Hepatic stellate cell (primary cell): Measurements from ENCODE around the gene MICAL1.

Source experiments
- DNase-seq: peaks from one replicate; pipeline ENCODE4 v3.0.0; 2011; ENCODE audit warnings: low spot score

Gene MICAL1

DNA sequence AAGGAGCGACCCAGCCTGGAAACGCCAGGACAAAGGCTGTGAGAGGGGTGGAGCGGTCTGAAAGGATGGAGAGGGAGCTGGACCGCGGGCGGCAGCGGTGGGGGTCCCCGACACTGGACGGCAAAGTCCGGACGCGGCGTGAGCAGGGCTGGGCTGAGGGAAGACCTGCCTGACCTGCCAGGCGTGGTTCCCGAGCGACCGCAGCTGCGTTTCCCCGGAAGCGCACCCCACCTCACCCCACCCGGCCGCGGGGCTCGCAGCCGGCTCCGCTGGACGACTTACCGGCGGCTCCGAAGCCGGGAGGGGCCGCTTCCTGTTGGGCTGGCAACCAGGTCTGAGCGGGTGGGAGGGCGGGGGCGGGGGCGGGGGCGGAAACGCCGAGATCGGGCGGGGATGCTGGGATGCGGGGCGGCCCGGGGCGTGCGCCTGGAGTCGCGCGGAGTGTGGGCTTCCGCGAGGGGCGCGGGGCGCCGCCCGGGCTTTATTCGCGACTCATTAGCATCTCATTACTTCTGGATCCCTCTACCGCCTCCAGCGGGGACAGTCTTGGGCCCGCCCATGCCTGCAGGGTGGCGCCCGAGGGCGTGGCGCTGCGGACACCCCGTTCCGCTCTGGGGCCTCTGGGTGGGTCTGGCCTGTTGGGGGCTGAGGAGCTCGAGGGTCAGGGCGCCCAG is at the start of gene MICAL1:
Gene MICAL1, minus strand, starts transcription at position 336 of the 674 bp plus-strand sequence. CDS start 1,576 bp downstream, outside the sequence.
- peak; percentile 80 for DNase-seq

- DNase-seq: no peak
Measured at GRCh38 chr6:109503327-109504224, 48.0 kb upstream of the MICAL1 start.

- DNase-seq: no peak
Measured at GRCh38 chr6:109498936-109499335, 43.4 kb upstream of the MICAL1 start.

- no peak for DNase-seq
Measured at GRCh38 chr6:109498052-109498451, 42.5 kb upstream of the MICAL1 start.

DNA sequence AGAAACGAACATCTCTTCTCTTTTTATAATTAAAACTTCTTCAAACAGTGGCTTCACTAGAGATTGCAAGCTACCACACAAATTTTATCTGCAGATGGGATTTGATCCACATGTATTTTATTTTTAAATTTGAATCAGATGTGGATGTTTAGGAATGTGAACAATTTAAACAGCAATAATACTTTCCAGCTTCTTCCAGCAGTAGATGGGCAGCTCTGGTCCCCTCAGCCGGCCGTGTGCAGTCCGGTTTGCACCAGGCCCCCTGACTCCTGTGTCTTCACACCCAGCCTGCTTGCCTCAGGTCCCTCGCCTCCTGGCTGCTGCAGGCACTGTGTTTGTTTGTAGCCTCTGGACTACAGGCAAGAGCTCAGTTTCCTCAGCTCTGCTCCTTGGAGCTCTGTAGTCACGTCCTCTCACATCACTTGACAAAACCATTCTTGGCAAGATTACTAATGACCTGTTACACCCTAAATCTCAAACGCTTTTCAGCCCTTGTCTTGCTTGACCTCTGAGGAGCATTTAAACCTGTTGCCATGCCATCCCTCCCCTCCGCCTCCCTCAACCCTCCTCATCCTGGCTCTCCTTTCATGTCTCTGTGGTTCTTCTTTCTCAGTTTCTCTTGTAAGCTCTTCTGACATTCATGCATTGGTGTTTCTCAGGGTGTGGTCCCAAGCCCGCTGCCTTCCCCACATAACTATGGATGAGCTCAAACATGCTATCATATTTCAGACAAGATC is 40.6 kb upstream of the MICAL1 start:
- no peak for DNase-seq

DNA sequence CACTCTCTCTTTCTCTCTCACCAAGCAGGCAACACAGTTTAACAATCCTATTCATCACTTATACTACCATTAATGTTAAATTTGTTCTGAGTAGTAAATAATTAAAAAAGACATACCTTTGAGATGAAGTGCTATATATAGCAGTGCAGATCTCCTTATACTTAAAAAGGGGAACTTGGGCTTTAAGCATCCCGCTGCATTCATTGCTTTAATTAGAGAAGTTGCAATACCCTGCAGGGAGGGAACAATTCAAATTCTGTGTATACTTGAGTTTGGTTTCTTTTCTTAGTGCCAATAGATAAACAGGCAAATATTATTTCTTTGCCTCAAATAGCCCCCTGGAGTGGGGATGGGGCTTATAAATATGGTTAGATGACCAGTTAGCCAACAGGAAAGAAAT is 38.3 kb upstream of the MICAL1 start:
- no peak for DNase-seq

GRCh38 chr6:109491207-109491938 is 35.8 kb upstream of the MICAL1 start:
- no peak for DNase-seq

DNA sequence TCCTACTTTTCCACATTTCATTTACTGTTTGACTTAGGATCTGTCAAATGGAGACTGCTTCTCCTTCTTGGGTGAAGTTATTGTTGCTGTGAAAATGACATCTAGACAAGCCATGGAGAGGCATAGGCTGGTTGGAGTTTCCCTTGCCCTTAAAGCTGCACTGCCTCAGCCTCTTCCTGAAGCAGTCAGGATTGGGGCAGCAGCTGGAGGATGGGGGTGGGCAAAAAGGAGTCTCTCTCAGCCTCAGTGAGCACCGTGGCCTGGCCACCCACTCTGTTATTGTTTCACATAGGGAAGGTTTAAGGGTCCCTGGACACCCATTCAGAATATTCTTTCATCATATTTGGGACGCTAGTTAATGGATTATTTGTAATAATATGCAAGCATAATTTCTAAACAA is 35.1 kb upstream of the MICAL1 start:
- no peak for DNase-seq

- DNase-seq: no peak
Measured at GRCh38 chr6:109488001-109488400, 32.4 kb upstream of the MICAL1 start.

GRCh38 chr6:109486068-109486467 is 30.5 kb upstream of the MICAL1 start:
- DNase-seq: no peak

- DNase-seq: no peak
Measured at GRCh38 chr6:109485266-109485935, 29.8 kb upstream of the MICAL1 start.

- DNase-seq: no peak
Measured at GRCh38 chr6:109484122-109484521, 28.6 kb upstream of the MICAL1 start.

DNA sequence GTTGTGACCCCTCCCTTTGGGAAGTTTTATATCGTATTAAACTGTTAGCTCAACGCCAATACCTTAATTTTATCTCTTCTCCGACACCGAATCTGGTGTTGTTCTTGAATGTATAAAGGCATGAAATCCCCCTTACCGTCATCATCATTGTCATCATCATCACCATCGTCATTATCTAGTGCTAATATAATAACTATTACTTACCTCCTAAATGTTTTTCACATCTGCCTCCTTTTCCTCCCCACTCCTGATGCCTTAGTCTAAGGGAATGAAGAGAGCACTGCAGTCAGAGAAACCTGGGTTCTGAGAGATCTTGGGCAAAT is 28.1 kb upstream of the MICAL1 start:
- DNase-seq: no peak

- peak; percentile 88 for DNase-seq
Measured at GRCh38 chr6:109482905-109483734, 27.5 kb upstream of the MICAL1 start, which contains the start of gene ZBTB24. TSS of gene ZBTB24 (minus strand) at chr6:109483219. CDS start at chr6:109482026, 1,193 bp downstream.

DNA sequence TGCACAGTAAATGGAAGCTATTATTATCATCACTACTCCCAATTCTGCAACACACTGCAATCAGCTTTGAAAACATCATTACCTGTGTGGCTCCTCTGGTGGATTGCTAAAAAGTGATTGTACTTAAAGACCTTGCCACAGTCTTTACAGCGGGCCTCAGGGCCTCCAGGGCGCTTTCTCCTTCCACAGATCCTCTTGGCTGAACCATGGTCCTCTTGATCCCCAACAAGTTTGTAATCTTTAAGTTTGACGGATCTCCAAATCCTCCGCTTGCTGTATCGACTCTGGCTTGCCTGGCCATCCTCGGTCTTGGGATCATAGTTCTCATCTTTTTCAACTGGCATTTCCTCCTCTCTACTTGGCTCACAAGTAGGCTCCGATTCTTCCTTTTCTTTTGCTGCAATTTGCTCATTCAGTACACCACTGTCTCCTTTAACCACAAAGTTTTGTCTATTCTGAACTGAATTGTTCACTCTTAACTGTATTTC is 25.5 kb upstream of the MICAL1 start:
- DNase-seq: no peak

DNA sequence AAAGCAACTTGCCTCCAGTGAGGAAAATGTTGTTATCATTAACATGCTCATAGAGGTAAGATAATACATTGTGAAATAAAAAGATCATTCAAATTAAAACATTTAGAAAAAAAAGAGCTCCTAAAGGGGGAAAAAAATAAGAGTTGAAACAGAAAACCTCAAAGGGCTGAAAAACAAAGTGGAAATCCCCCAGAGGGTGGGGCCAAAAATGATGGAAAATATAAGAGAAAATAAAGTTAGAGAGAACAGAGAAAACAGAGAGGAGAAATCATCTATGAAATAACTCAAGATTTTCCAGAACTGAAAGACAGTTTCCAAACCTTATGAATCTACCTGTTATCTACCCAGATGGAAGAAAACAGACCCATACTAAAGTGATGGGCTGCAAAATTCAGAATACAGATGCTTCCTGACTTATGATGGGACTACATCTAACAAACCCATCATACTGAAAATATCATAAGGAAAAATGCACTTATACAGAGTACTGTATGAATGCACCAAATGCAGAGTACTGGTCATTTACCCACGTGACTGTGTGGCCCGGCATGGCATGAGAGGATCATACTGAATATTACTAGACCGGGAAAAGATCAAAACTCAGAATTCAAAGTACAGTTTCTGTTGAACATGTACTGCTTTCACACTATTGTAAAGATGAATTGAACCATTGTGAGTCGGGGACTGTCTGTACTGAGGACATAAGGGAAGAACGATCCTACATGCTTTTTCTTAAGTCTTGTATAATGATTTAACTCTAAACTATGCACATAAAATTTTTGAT is 23.5 kb upstream of the MICAL1 start:
- DNase-seq: no peak

GRCh38 chr6:109478222-109478805 is 22.7 kb upstream of the MICAL1 start:
- DNase-seq: no peak

DNA sequence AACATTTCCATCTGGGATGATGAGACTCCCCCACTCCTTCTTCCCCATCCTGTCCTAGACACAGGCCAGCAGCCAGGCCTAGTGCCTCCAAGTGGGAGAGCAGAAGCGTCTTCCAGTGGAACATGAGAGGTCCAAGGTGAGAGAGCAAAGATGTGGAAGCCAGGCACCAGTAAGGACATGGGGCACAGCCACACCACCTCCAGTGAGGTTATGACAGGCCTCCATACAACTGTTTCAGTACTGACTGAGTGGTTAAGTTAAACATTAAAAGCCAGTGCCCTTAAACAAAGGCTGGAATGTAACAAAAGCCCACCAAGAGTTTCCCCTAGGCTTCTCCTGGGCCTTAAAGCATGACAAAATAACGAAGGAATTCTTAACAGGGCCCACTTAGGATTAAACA is 22.2 kb upstream of the MICAL1 start:
- DNase-seq: no peak

DNA sequence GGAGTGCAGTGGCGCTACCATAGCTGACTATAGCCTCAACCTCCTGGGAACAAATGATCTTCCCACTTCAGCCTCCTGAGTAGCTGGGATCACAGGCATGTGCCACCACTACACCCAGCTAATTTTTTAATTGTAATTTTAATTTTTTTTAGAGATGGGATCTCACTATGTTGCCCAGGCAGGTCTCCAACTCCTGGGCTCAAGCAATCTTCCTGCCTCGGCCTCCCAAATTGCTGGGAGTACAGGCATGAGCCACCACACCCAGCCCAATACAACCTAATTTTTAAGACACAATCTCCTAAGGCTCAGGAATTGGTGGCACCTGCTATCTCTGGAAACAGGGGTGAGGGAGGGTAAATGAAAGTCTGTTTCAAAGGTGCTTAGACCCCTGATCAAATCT is 21.6 kb upstream of the MICAL1 start:
- DNase-seq: no peak
